GM06990 (cell line): ENCODE data around the gene ZBTB25.

Experiments used
- DNase-seq: peaks from one replicate; pipeline ENCODE4 v3.0.0-alpha.2; 2011; ENCODE audit not compliant: insufficient read length; ENCODE audit errors: extremely low read depth
- H3K27me3 ChIP-seq: replicated peaks from 2 replicates; pipeline ENCODE4 v1.6.0; 2011; ENCODE audit warnings: low read length; ENCODE audit not compliant: control insufficient read depth, insufficient read depth
- H3K36me3 ChIP-seq: 2 replicates; pipeline ENCODE4 v1.5.1; 2011; ENCODE audit warnings: low read length; ENCODE audit not compliant: control insufficient read depth, insufficient read depth
- H3K4me3 ChIP-seq: replicated peaks from 2 replicates; pipeline ENCODE4 v1.5.1; 2011; ENCODE audit warnings: low read depth, mild to moderate bottlenecking, control low read depth, low read length
- TF ChIP-seq, protein P1 (sequence below): IDR thresholded peaks from 2 replicates; pipeline ENCODE4 v1.5.1; 2011; ENCODE audit warnings: low read length, control low read depth, mild to moderate bottlenecking, inconsistent platforms; ENCODE audit not compliant: insufficient read depth, poor library complexity, severe bottlenecking

ZBTB25 gene, protein sequence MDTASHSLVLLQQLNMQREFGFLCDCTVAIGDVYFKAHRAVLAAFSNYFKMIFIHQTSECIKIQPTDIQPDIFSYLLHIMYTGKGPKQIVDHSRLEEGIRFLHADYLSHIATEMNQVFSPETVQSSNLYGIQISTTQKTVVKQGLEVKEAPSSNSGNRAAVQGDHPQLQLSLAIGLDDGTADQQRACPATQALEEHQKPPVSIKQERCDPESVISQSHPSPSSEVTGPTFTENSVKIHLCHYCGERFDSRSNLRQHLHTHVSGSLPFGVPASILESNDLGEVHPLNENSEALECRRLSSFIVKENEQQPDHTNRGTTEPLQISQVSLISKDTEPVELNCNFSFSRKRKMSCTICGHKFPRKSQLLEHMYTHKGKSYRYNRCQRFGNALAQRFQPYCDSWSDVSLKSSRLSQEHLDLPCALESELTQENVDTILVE

DNA sequence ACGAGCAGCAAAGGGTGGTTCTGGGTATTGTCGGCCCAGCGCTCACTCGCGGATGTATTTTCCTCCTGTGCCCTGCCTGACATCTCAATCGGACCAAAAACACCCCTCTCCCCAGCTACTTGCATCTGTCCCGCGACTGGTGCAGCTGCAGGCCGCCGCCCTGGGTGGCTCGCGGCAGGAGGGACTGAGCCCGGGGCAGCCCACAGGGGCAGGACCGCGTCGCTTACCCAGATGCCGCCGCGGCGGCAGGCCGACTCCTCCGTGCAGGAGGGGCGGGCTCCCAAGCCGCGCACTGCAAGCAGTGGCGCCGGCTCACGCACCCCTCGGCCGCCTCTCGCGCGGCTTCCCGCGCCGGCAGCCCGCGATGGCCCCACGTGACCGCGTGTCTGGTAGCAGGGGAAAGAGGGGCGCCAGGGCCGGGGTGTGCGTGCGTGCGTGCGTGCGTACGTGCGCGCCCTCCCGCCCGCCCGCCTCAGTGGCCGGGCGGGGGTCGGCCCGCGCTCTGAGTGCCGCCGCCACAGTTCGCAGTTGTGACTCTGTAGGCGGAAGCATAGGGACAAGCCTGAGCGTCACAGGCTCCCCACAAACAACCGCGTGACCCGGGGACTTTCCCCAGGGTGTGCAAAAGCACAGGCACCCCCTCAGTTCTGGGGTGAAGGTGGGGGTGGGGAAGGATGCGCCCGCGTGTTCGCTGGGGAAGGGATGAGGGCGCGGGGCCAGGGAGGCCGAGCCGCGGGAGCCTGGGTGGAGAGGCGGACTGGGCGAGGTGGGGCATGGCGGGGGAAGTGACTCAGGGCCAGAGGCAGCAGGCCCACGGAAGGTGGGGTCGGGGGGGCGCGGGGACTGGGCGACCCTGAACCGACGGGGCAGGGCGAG lies at the start of gene ZBTB25:
TSS of gene ZBTB25 (minus strand) at position 405 of the 876 bp plus-strand sequence. CDS start 13,305 bp downstream, outside the sequence.
- TF ChIP-seq, protein P1, sequence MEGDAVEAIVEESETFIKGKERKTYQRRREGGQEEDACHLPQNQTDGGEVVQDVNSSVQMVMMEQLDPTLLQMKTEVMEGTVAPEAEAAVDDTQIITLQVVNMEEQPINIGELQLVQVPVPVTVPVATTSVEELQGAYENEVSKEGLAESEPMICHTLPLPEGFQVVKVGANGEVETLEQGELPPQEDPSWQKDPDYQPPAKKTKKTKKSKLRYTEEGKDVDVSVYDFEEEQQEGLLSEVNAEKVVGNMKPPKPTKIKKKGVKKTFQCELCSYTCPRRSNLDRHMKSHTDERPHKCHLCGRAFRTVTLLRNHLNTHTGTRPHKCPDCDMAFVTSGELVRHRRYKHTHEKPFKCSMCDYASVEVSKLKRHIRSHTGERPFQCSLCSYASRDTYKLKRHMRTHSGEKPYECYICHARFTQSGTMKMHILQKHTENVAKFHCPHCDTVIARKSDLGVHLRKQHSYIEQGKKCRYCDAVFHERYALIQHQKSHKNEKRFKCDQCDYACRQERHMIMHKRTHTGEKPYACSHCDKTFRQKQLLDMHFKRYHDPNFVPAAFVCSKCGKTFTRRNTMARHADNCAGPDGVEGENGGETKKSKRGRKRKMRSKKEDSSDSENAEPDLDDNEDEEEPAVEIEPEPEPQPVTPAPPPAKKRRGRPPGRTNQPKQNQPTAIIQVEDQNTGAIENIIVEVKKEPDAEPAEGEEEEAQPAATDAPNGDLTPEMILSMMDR: no peak
- peak; percentile 100 for DNase-seq

DNA sequence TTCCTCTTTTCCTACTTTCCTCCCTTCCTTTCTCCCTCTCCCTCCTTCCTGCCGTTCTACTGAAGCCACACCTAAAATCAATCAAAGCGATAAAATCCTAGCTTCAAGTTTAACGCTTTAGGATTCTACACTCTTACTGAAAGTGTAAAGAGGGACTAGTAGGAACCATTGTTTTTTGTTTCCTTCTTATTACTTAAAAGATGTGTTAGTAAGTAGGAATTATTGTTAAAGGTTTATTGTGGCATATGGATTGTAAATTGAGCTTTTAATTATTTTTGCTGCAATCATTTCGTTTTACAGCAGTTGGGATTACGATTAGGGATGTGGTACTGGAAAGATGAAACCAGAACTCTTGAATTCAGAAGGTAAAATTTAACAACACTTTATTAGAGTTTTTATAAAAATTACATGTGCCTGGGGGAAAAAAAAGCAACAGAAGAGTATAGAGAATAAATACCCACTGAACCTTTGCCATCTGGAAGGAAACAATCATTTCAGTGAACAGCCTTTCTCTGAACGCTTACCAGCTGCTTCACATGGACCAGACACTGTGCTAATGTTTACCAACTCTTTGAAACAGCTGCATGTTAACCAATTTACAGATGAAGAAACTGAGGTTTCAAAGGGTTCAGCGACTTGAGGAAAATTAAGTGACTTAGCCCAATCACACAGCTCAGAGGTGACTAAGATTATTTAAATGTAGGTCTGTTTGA lies 47.1 kb upstream of the ZBTB25 start:
- H3K36me3 ChIP-seq: no peaks in the 10 kb centered on the region
- H3K4me3 ChIP-seq: no peak overlapping the region
- no peaks in the 10 kb centered on the region; the same call in 1 of the 2 replicates for H3K27me3 ChIP-seq
- no peak for DNase-seq
- TF ChIP-seq, protein P1: no peak

More for the DNA sequence above, at the start of gene ZBTB25:
- Histone ChIP-seq H3K36me3 (no peaks in the 10 kb centered on the region), H3K27me3 (no peaks in the 10 kb centered on the region), H3K4me3 (peak within 1 kb of the TSS; percentile 92)

DNA sequence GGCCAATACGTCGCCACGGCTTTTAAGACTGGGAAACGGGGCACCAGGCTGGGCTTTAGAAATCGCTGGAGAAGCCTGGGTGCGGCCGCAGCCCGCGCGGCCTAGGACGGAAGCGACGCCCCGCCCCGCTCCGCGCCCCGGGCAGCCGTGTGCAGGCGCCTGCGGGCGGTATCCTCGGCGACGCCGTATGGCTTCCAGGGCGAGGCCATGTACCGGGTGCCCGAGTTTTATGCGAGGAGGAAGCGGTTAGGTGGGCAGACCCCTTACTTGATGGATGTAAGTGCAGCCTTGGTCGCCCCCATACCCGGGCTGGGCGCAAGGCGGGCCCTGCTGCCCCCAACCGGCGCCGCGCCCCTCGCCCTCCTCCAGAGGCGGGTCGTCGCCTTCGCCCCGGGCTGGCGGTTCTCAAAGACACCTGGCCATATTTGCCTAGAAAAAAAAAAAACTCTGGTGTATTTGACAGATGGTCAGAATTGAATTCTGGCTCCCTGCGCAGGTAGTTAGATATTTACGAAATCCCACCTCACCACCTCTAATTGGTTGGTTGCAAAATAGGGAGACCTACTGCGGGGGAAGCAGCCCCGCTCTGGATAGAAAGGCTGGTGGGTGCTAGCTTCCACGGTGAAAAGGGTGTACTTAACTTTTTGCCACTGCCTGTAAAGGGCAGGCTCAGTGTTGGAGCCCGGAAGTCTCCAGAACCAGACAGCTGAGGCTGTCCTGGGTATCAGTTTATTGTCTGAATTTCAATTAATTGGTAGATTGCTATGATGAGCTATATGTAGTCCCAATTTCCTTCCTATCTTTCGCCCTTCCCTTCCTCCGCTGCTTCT lies 46.4 kb upstream of the ZBTB25 start, which contains the start of gene PPP1R36:
TSS of gene PPP1R36 (plus strand) at position 171 of the 830 bp plus-strand sequence. CDS start at position 208, 37 bp downstream.
- H3K36me3 ChIP-seq: no peaks in the 10 kb centered on the region
- no peaks in the 10 kb centered on the region; the same call in 1 of the 2 replicates for H3K27me3 ChIP-seq
- DNase-seq: peak; percentile 25
- TF ChIP-seq, protein P1: no peak
- peak within 1 kb of the TSS; percentile 31 for H3K4me3 ChIP-seq

DNA sequence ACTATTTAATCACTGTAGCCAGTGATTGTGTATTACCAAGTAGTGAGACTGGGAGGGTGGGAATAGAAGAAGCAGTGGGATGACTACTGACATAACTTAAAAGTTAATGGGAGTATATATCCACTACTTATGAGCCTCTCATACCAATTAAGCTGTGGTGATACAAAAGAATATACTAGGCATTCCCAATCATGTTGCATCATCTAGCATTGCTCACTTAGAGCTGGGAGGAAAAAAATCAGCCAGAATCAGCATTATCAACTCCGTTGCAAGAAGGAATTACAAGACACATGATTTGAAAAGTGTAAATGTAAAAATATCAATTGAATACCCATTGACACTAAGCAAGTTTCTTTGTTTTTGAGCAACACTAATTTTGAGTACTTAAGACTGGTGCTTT lies 45.4 kb upstream of the ZBTB25 start:
- TF ChIP-seq, protein P1: no peak
- Histone ChIP-seq H3K27me3 (no peaks in the 10 kb centered on the region; the same call in 1 of the 2 replicates), H3K4me3 (no peak overlapping the region), H3K36me3 (no peaks in the 10 kb centered on the region)
- no peak for DNase-seq
